Measurements from ENCODE around the gene PTPRQ.

PTPRQ gene

GRCh38 chr12:80556566-80556965, 112.5 kb downstream of the PTPRQ start:
- Histone ChIP-seq H3K9me3 (ENCODE audit: insufficient read depth, low read length, severe bottlenecking) (no peaks in the 10 kb centered on the region), H2AFZ (ENCODE audit: low read depth, low read length) (no peak overlapping the region), H3K4me3 (ENCODE audit: low read depth in 1 of 2, low read length in 2 of 2) (no peak overlapping the region), H3K9ac (ENCODE audit: low read depth, low read length) (no peak overlapping the region), H3K4me1 (ENCODE audit: insufficient read depth, low read length) (no peaks in the 10 kb centered on the region), H3K27me3 (ENCODE audit: insufficient read depth, low read length, poor library complexity) (no peaks in the 10 kb centered on the region), H4K20me1 (ENCODE audit: insufficient read depth, low read length) (no peaks in the 10 kb centered on the region), H3K36me3 (ENCODE audit: insufficient read depth, low read length) (no peaks in the 10 kb centered on the region), H3K79me2 (ENCODE audit: insufficient read depth, low read length) (no peaks in the 10 kb centered on the region), H3K4me2 (ENCODE audit: insufficient read depth, low read length) (no peak overlapping the region), H3K27ac (ENCODE audit: low read length) (no peak overlapping the region)
- ATAC-seq (ENCODE audit: insufficient read depth, low read depth) (no peak), DNase-seq (no peak)
- TF ChIP-seq, protein P1, sequence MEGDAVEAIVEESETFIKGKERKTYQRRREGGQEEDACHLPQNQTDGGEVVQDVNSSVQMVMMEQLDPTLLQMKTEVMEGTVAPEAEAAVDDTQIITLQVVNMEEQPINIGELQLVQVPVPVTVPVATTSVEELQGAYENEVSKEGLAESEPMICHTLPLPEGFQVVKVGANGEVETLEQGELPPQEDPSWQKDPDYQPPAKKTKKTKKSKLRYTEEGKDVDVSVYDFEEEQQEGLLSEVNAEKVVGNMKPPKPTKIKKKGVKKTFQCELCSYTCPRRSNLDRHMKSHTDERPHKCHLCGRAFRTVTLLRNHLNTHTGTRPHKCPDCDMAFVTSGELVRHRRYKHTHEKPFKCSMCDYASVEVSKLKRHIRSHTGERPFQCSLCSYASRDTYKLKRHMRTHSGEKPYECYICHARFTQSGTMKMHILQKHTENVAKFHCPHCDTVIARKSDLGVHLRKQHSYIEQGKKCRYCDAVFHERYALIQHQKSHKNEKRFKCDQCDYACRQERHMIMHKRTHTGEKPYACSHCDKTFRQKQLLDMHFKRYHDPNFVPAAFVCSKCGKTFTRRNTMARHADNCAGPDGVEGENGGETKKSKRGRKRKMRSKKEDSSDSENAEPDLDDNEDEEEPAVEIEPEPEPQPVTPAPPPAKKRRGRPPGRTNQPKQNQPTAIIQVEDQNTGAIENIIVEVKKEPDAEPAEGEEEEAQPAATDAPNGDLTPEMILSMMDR (IDR thresholded peaks at IDR 0.05; ENCODE audit: borderline replicate concordance, extremely low read depth, low read length, poor library complexity, severe bottlenecking) = no peak
- TF ChIP-seq EZH2 (IDR thresholded peaks at IDR 0.05; ENCODE audit: borderline replicate concordance, low read depth, low read length, severe bottlenecking) = no peak

DNA sequence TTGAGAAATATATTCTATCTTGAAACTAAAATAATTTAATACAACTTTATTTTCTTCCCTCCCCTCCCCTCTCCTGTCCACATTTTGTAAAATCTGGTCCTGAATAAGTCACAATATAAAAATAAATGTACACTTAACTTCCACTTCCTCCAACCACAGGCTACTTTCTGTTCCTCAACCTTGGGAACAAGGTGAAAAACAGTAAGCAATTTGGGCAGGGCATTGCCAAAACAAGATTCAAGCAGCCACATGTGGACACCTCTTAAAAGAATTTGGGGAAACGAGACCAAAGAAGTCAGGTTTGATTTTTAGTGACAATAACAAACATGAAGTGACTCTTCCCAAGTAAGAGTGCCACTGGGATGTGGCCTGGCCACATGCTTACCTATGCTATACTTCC, 115.7 kb downstream of the PTPRQ start:
- Histone ChIP-seq H3K9ac (ENCODE audit: low read depth, low read length) (no peak overlapping the region), H3K4me2 (ENCODE audit: insufficient read depth, low read length) (no peak overlapping the region), H3K4me1 (ENCODE audit: insufficient read depth, low read length) (no peaks in the 10 kb centered on the region), H3K9me3 (ENCODE audit: insufficient read depth, low read length, severe bottlenecking) (no peaks in the 10 kb centered on the region), H3K27me3 (ENCODE audit: insufficient read depth, low read length, poor library complexity) (no peaks in the 10 kb centered on the region), H3K36me3 (ENCODE audit: insufficient read depth, low read length) (no peaks in the 10 kb centered on the region), H3K27ac (ENCODE audit: low read length) (no peak overlapping the region), H3K4me3 (ENCODE audit: low read depth in 1 of 2, low read length in 2 of 2) (no peak overlapping the region), H2AFZ (ENCODE audit: low read depth, low read length) (no peak overlapping the region), H4K20me1 (ENCODE audit: insufficient read depth, low read length) (no peaks in the 10 kb centered on the region), H3K79me2 (ENCODE audit: insufficient read depth, low read length) (no peaks in the 10 kb centered on the region)
- TF ChIP-seq, protein P1 (IDR thresholded peaks at IDR 0.05; ENCODE audit: borderline replicate concordance, extremely low read depth, low read length, poor library complexity, severe bottlenecking) = no peak
- TF ChIP-seq EZH2 (IDR thresholded peaks at IDR 0.05; ENCODE audit: borderline replicate concordance, low read depth, low read length, severe bottlenecking) = no peak
- ATAC-seq (ENCODE audit: insufficient read depth, low read depth) (no peak), DNase-seq (no peak)

GRCh38 chr12:80565271-80565670, 121.2 kb downstream of the PTPRQ start:
- DNase-seq (no peak), ATAC-seq (ENCODE audit: insufficient read depth, low read depth) (no peak)
- H3K9ac ChIP-seq (ENCODE audit: low read depth, low read length) = no peak overlapping the region

More at GRCh38 chr12:80565271-80565670, 121.2 kb downstream of the PTPRQ start:
- Histone ChIP-seq H2AFZ (ENCODE audit: low read depth, low read length) (no peak overlapping the region), H3K36me3 (ENCODE audit: insufficient read depth, low read length) (no peaks in the 10 kb centered on the region), H3K9me3 (ENCODE audit: insufficient read depth, low read length, severe bottlenecking) (no peaks in the 10 kb centered on the region), H4K20me1 (ENCODE audit: insufficient read depth, low read length) (no peaks in the 10 kb centered on the region), H3K4me1 (ENCODE audit: insufficient read depth, low read length) (no peaks in the 10 kb centered on the region), H3K27ac (ENCODE audit: low read length) (no peak overlapping the region), H3K4me2 (ENCODE audit: insufficient read depth, low read length) (no peak overlapping the region), H3K27me3 (ENCODE audit: insufficient read depth, low read length, poor library complexity) (no peaks in the 10 kb centered on the region), H3K79me2 (ENCODE audit: insufficient read depth, low read length) (no peaks in the 10 kb centered on the region), H3K4me3 (ENCODE audit: low read depth in 1 of 2, low read length in 2 of 2) (no peak overlapping the region)
- no peak for TF ChIP-seq EZH2 (IDR thresholded peaks at IDR 0.05; ENCODE audit: borderline replicate concordance, low read depth, low read length, severe bottlenecking)
- TF ChIP-seq, protein P1 (IDR thresholded peaks at IDR 0.05; ENCODE audit: borderline replicate concordance, extremely low read depth, low read length, poor library complexity, severe bottlenecking) = no peak

All from DND-41 (cell line).